Activated CD4-positive, alpha-beta T cell treated with anti-CD3 and anti-CD28 coated beads, Interleukin-2, amount 50 U/mL, for 48 hours (primary cell): Measurements from ENCODE around the gene CDC40.
"Not testable (repeated sequence)": the region's sequence is repeated elsewhere in the genome, so short reads cannot be mapped to it uniquely, and the experiment has no call there.

Experiments used
- DNase-seq, 2 experiments: peaks; one replicate each; pipeline ENCODE4 v3.0.0-alpha.2; 2020

CDC40 gene

GRCh38 chr6:110271732-110272022 lies 91.5 kb downstream of the CDC40 start:
- DNase-seq = no peak

- DNase-seq = not testable (repeated sequence)
Measured at GRCh38 chr6:110272781-110273180, 92.6 kb downstream of the CDC40 start.

- DNase-seq = no peak
Measured at GRCh38 chr6:110277100-110277665, 97.0 kb downstream of the CDC40 start.
